ENCODE data around the gene UQCRQ. TPM values are rescaled to one million over a fixed set of nuclear protein-coding genes. Genes with fewer than 3 reads are reported as not detected.
A peak's percentile ranks its signal among the peaks of the same experiment; 100 is the strongest.

Gene UQCRQ
- total and polyA plus RNA-seq, 9 of the 15 experiments (the other 6 are each of a cell fraction or from before 2014, with no cell fraction given): 235 to 2,421 (median 883) TPM

- TF ChIP-seq CHD1 (IDR thresholded peaks at IDR 0.05; ENCODE audit: low read length): no peak
- no peak for TF ChIP-seq ZBTB2 (IDR thresholded peaks at IDR 0.05)
- TF ChIP-seq ZBTB49 (CRISPR knock-in tag; IDR thresholded peaks at IDR 0.05; ENCODE audit: borderline replicate concordance): no peak
- no peak for TF ChIP-seq GTF2E2 (tag; IDR thresholded peaks at IDR 0.05)
- no peak for TF ChIP-seq KAT2B (IDR thresholded peaks at IDR 0.05; ENCODE audit: low read depth, low read length)
- no peak for TF ChIP-seq NR2C2 (CRISPR knock-in tag; IDR thresholded peaks at IDR 0.05)
- TF ChIP-seq NR2C2 (tag; IDR thresholded peaks at IDR 0.05): no peak
- TF ChIP-seq SRF (CRISPR knock-in tag; IDR thresholded peaks at IDR 0.05): no peak
- TF ChIP-seq CEBPB (tag; IDR thresholded peaks at IDR 0.05): no peak
- no peak for TF ChIP-seq ETV1 (tag; conservative IDR thresholded peaks at IDR 0.05; ENCODE audit: low read depth)
- no peak for TF ChIP-seq PKNOX1 (IDR thresholded peaks at IDR 0.05)
- TF ChIP-seq MAFF (IDR thresholded peaks at IDR 0.05; ENCODE audit: low read length): peak; percentile 32; the same call in 1 of the 2 replicates
- peak; percentile 53 for TF ChIP-seq C11orf30 (IDR thresholded peaks at IDR 0.05; ENCODE audit: low read depth)
- no peak for TF ChIP-seq DIDO1 (tag; IDR thresholded peaks at IDR 0.05; ENCODE audit: low read depth)
- TF ChIP-seq BCL6 (CRISPR knock-in tag; IDR thresholded peaks at IDR 0.05): no peak
- no peak for TF ChIP-seq ZNF165 (CRISPR knock-in tag; IDR thresholded peaks at IDR 0.05; ENCODE audit: borderline replicate concordance)
- no peak for TF ChIP-seq NR0B1 (IDR thresholded peaks at IDR 0.05; ENCODE audit: partially characterized antibody)
- TF ChIP-seq HDAC8 (tag; IDR thresholded peaks at IDR 0.05): no peak
- peak; percentile 66 for TF ChIP-seq ZNF316 (IDR thresholded peaks at IDR 0.05)
- 0 out of 2 replicates have a peak, but pooled peaks have one; percentile 27 for TF ChIP-seq MAFG (tag; conservative IDR thresholded peaks at IDR 0.05)
- TF ChIP-seq ZNF41 (CRISPR knock-in tag; conservative IDR thresholded peaks at IDR 0.05): no peak
- TF ChIP-seq DMBX1 (CRISPR knock-in tag; IDR thresholded peaks at IDR 0.05; ENCODE audit: borderline replicate concordance): no peak
- TF ChIP-seq PTBP1 (IDR thresholded peaks at IDR 0.05; ENCODE audit: low read depth, low read length): no peak
- no peak for TF ChIP-seq IFI16 (CRISPR knock-in tag; IDR thresholded peaks at IDR 0.05)
These were observed 19.8 kb downstream of the UQCRQ start (continued) for GRCh38 chr5:132886064-132886823.
